Stimulated activated CD8-positive, alpha-beta memory T cell treated with anti-CD3 and anti-CD28 coated beads, Interleukin-15, amount 100 ng/mL, for 4 hours (primary cell): Measurements from ENCODE around the gene SV2C.

Experiments used
- DNase-seq, 2 donors: peaks; one replicate each; pipeline ENCODE4 v3.0.0-alpha.2; 2020; ENCODE audit warnings: low read depth in 2 of 2

SV2C gene

DNA sequence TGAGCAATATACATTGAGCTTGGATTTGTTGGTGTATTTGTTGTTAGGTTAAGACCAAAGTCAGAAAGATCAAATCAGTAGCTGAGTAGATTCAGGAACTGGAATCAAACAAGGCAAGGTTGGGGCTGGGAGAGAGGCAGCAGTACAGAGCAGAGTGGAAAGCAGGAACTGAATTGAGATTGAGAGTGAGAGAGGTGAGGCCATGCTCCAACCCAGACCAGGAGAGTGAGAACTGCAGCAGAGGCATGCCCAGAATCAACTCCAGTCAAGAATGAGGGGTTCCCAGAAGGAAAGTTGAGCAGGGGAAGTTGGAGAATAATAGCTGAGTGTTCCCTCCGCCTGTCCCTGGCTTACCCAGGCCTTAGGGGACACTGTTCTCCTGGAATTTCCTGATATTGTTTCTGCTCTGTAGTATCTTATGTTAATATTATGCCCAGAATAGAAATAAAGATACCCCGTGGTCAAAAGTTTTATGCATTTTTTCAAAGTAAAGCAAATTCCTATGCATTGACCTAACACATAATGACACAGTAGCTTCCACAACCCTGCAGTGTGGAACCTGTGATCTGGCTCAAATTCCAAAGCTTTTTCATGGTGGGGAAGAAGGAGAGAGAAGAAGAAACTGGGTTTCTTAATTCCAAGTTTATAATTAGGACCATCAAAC lies 82.7 kb downstream of the SV2C start:
- DNase-seq = no peak

DNA sequence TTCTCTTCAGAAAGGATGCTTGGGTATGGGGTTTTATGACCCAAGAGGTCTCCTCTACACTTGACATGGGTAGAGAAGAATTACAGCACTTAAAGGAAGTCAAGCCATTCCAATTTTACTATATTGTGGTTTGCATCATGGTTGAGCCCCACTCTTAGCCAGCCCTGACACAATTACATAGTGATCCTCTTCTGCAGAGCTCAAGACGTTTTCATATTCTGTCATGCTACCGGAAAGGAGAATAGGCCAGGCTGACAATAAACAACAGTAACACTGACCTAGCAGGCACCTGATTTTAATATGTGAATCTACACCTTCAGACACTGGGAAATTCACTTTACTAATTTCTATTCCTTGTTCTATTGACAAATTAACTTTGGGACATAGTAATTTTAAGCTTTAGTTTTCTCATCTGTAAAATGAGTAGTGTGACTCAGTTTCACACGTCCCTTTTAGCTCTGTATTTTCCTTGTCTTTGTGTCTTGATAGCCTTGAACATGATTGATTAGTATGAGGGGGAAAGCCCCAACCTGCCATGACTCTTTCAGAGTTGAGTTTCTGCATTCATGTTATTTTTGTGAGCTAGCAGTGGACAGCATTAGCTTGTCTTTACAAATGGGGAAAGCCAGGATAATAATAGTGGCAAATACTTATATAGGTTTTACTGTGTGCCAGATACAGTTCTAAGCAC lies 83.8 kb downstream of the SV2C start:
- no peak for DNase-seq

DNA sequence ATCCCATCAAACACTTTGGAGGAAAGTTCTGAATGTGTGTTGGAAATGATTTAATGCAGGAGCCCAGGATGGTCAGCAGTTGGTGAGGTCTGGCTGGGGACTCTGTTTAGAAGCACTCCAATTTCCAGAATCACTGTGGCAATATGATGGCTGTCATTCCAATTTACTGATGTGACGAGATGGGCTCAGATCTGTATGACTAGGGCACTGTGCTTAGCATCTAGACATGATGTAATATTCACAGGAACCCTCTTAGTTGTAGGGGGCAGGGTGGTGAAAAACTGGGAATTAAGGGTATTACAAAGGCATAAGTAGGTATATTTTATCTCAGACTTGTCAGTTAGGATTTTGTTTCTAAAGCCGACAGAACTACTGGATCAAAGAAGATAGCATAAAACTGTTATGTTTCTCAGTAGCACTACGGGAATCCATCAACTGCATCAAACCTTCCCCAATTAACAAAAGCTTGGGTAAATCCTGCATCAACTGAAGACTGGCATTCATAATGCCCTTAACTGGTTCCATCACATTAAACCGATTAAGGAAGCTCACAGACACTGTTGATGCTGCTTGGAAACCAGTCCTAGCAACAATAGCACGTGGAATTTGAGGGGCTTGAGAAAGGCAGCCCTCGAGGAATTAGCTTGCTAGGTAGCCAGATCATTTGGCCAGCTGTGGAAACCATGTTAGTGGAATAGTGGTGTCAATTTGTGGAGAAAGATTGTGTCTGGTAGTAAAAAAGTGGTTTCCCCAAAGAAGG lies 86.1 kb downstream of the SV2C start:
- no peak for DNase-seq

DNA sequence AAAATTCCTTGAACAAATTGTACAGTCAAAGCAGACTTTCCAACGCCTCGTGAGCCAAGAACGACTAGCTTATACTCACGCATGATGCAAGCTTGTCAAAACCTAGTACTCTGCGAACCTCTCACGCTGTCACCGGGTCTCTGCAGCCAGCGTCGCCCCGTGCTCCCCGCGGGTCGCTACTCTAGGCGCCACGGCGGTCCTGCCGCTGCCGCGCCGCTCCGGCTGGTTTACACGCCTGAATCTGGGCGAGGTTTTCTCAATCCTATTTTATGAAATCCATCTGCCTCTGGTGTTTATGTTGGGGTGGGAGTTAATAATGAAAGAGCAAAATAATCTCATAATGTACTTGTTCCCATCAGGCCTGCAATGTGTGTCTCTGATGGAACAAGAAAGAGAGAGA lies 90.9 kb downstream of the SV2C start:
- DNase-seq = no peak

DNA sequence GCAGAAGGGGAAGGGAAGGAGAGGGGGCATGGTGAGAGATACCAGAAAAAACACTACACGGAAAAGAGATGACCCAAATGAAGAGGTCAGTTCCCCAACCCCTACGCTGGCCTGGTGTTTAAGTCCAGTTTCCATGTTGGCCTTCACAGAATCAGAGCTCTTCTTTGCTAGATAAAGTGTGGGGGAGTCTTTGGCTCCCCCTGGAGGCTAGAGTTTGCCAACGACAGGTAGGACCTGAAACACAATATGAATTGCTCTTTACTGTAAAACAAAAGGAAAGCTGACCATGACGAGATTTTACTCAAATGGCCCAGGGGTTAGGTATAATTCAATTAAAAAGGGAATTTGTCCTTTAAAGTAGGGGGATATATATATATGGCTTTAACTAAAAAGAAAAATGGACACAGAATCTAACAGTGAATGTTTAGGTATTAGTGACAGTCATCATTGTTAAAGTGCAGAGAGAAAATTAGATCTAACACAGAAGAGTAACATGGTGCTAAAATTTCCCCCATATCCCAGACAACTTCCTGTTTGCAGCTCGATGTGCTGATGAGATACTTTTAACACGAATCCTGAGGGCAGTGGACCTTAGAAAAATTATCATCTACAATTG lies 92.0 kb downstream of the SV2C start:
- DNase-seq = peak in 1 of 2 donors; percentile 10

DNA sequence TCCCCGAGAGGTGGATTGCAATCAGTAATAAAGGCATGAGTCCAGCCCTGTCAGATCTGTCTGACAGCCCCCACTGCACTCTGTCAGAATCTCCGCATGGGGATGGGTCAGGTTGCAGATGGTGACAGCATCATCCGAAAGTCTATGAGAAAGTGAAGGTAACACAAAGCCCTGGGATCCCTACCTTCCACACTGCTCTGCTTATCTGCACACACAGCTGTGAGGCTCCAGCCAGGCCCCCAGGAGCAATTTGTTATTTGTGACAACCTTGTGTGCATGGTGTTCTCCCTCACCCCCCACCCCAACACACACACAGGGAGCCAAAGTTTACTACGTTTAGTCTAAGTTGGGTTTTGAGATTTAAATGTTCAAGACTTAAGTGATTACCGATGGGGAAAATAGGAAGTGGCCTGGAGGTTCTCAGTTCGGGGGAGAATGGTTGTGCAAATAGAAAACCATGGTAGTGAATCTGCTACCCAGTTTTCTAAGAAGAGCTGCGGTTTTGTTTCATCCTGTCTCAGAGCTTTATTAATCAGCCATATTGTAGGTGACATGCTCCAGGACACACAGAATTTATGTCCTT lies 92.7 kb downstream of the SV2C start:
- DNase-seq = no peak

DNA sequence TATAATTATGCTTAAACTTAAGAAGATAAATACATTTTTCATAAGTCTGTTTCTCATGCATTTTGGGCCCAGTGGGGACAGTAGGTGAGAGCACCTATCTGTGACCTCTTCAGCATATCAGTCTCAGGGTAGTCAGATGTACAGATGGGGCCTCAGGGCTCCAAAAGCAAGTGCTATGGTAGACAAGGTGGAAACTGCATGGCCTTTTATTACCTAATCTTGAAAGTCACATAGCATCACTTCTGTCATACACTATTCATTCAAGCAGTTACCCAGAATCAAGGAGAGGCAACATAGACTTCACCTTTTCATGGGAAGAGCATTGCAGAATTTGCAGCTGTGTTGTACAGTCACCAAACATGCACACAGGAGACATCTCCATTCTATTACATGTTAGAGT lies 94.8 kb downstream of the SV2C start:
- DNase-seq = no peak

DNA sequence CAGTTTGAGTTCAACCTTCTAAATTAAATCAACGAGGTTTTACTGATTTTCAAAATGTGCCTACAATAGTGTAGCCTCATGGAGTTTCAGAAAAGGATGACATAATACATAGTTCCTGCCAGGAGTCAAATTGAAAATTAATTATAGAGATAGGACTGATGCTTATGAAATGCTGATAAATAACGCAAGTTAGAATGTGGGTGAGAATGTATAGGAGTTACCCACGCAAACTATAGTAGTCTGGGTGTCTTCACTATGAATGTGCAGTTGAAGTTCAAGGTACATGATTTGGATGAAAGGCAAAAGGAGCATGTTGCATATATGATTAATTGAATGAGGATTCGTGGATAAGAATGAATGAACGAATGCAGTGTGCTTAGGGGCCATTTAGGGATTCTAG lies 95.7 kb downstream of the SV2C start:
- DNase-seq = no peak

DNA sequence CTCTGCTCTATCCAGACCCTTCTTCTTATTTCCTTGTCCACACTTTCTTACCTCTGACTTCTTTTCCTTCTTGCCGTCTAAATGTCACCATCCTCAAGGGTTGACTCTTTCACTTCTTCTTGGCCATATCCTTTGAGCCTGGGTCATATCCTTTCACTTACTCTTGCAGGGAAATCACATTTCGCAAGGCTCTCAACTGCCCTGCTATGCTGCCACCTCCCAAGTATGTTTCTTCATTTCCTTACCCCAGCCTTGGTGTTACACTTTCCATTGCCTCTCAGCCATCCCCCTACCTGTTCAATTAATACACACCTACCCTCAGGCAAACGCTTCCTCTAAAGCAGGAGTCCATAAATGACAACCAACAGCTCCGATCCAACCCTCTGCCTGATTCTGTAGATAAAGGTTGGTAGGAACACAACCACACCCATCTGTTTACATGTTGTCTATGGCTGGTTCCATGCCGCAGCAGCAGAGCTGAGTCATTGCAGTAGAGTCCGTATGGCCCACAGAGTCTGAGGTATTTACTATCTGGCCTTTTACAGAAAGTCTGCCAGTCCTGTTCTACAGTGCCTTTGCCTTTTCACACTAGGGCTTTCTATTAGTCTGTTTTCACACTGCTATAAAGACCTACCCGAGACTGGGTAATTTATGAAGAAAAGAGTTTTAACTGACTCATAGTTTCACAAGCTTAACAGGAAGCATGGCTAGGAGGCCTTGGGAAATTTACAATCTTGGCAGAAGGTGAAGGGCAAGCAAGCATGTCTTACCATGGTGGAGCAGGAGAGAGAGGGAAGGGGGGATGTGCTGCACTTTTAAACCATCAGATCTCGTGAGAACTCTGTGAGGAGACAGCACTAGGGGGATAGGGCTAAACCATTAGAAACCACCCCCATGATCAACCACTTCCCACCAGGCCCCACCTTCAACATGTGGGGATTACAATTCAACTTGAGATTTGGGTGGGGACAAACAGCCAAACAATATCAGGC lies 97.9 kb downstream of the SV2C start:
- no peak for DNase-seq

DNA sequence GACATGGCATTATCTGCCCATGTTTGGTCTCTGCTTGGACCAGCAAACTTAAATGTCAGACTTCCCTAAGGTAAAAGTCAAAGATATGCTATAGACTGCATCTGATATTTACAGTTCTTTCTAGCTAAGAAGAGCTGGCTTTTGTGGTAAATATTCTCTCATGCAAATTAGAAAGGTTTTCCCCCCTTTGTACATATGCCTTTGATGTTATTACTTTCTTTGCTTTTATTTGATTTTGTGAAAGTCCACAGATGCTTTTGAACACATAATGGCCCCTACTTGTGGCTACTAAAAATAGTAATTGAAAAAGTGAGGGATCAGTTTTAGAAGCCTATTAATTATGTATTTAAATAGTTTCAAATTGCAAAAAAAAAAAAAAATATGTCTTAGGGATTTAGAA lies 104.2 kb downstream of the SV2C start:
- DNase-seq = no peak

DNA sequence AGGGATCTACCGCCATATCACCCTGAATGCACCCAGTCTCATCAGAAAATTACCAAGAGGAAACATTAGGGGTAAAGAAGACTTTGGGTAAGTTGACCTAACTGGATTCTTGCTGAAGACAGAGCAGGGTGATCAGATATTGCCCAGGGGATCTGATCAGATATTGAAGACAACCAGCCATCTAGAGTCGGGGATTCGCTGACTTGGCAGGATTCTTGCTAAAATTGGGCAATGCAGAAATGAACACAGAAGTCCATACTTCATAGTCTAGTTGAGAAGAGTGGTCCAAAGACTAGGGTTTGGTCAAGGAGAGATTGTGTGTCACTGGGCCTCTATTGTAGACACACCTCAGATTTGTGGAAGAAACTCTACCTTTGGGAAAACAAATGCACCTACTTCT lies 107.2 kb downstream of the SV2C start:
- no peak for DNase-seq

DNA sequence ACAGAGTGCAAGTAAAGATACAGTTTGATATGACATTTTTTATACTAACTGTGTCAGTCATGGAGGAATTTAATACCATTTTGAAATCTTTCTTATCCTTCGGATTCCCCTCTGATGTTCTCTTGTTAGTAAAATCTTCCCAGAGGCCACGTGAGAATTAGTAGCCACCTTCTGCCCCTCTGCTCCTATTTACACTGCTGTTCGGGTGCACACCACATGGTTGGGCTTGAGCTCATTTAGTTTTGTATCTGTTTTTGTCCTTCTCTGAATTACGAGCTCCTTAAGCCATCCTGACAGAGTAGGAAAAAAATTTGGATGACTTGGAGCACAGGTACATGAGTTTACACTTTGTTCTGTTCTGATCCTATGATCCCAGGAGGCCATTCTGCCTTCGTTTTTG lies 109.7 kb downstream of the SV2C start:
- DNase-seq = no peak

DNA sequence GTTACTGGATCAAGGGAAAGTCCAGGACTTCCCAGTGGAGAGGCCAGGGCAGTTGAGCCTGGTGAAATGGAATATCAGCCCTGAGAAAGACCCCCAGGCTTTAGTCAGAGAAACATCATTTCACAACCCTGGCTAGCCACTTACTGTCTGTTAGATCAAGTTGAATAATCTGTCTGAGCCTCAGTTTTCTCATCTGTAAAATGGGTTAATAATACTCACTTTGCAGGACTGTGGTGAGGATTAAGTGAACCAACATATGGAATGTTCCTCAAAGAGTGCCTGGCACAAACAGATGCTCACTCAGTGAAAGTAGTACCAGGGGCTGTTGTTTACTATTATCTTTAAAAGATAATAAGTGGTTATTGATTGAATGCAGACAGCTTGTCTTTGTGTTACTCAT lies 110.5 kb downstream of the SV2C start:
- no peak for DNase-seq

DNA sequence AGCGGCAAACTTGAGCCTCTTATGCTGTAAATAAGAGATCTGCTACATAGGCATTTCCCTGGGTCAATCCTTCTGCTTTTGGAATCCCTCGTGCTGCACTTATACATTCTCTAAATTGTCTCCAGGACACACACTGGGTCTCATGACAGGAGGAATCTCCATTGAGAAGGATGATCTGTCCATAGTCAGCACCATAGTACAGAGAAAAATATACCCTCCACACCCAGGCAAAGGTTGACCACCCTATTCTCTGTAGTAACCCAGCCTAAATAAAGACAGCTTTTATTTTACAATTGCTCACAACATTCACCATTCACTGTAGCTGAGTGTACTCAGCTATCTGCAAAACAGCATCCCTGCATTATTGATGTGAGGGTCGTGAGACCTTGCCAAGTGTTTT lies 111.2 kb downstream of the SV2C start:
- DNase-seq = no peak

DNA sequence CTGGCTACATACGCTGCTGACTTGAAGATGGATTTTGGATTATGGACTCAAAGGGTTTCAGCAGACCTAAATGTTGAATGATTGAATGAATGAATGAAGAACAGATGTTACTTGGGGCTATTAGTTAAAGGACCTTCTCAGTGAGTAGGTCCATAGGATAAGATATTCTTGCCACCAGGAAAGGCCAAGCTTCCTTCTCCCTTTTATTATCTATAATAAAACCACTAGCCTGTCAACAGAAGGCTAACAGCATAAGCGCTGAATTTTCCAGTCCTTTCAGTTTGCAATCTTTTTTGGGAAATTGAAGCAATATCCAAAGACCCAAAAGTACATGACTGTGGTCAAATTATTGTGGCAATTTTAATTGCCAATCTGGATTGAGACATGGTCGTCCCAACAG lies 113.3 kb downstream of the SV2C start:
- DNase-seq = no peak

DNA sequence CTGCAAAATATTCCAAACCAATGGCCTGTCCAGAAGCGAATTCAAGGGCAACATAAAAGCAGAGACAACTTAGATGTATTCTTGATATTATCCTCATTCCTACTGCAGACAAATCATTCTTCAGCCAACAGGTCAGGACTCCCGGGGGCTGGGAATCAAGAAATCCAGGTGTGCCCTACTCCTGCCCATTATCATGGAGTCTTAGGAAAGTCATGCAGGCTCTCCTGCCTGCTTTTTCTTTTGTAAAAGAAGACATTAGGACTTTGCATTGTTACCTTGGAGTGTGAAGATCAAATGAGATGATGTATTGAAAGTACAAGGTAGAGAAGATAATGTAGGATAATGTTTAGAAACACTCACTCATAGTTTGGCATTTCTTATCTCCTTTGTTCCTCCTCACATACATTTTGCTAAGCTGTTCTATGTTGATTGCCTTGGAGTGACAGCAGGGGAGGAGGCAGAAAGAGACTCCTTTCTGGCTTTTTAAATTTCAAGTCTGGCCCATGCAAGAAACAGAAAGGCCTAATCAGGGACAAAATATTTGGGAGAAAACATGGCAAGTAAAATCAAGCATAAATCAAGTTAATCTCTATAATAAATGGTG lies 113.8 kb downstream of the SV2C start:
- no peak for DNase-seq

DNA sequence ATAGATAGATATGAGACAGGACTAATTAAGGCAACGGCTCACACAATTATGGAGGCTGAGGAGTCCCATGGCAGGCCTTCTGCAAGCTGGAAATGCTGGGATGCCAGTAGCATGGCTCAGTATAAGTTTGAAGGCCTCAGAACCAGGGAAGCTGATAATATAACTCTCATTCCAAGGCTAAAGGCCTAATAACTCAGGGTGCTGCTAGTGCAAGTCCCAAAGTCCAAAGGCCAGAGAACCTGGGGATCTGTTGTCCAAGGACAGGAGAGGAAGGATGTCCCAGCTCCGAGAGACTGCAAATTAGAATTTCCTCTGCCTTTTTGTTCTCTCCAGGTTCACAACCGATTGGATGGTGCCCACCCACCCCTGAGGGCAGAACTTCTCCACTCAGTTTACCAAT lies 114.5 kb downstream of the SV2C start:
- DNase-seq = no peak

DNA sequence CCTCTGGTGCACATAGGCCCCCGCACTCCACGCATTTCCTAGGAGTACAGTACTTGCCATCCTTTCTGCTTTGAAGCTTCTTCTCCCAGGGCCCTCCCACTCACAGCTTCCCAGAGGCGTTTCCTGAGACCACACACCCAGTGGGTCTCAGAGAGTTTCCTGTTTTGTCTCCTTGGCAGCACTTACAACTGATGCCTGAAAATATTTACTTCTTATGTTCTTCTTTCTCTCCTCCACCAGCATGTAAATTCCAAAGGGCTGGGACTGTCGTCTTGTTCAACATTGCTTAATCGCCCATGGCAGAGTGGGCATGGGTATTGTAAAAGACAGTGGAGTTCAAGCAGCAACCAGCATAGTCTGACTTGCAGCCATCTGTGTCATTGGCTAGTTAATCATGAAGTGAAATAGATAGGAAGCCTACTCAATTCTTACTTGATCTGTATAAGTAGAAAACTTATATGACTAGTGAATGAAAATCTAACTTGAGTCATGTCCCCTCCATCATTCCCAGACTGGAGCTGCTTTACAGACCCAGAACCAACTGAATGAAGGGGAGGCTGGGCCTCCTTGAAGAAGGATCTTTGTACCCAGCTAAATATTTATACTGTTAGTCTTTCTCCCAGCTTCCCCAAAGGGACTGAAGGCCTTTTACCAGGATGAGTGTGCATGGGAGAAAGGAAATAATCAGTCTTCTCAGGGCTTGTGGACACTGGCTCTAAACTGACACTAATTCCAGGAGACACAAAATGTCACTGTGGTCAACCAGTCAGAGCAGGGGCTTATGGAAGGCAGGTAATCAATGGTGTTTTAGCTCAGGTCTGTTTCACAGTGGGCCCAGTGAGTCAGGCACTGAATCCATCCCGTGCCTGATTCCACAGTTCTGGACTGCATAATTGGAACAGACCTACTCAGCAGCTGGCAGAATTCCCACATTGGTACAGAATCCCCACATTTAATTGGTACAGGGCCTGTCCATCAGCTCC lies 116.4 kb downstream of the SV2C start:
- no peak for DNase-seq

DNA sequence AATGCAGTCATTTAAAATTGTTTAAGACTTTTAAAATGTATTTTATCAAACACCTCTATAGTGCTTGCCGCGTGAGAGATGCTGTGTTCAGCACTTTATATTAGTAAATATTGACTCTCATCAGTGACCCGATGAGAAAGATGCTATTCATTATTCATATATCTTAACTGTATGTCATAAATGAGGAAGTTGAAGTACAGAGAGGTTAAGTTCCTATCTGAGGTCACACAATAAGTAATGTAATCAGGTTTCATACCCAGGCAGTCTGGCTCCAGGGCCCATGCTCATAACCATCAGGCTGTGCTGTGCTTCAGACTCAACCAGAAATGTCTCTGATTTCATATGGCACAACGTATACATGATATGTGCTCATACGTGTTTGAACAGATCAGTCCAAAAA lies 119.0 kb downstream of the SV2C start:
- DNase-seq = no peak
